Measurements from ENCODE around the gene PDPN.

The PDPN gene

DNA sequence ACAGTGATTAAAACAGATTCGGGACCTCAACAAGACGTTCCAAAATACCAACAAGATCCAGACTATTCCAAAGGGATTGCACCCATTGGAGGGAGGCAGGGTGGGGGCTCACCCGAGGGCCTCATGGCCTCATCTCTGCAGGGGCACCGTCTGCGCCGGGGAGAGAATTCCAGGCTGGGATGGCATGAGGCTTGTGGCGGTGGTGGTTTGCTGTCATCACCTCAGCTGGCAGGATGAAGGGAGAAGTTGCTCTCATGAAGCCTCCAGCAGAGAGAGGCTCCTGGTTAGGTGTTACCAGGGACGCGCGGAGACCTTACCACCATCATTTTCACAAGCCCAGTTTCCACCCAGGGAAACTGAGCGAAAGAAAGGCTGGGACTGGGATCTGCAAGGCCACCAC, 6.7 kb upstream of the PDPN start:
- no peak for DNase-seq (ENCODE audit: low read depth in 2 of 3, low spot score in 2 of 3)

DNA sequence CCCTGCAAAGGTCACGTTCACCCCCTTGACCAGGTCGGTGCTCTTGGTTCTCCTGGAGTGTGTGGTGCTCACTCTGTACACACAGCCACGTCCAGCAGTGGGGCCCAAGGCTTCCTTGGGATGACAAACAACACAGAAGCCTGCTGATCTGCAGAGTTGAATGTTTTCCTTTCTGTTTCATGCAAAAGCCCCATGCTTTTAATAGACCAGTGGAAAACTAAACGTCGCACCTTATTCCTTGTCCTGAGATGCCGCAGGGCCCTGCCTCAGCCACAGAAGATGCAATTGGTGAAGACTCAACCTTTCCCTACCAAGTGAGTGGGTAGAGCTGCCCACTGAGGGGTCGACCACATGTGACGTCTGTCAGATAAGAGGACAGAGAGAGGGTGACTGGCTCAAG, 5.8 kb upstream of the PDPN start:
- no peak for DNase-seq (ENCODE audit: low read depth in 2 of 3, low spot score in 2 of 3)

DNA sequence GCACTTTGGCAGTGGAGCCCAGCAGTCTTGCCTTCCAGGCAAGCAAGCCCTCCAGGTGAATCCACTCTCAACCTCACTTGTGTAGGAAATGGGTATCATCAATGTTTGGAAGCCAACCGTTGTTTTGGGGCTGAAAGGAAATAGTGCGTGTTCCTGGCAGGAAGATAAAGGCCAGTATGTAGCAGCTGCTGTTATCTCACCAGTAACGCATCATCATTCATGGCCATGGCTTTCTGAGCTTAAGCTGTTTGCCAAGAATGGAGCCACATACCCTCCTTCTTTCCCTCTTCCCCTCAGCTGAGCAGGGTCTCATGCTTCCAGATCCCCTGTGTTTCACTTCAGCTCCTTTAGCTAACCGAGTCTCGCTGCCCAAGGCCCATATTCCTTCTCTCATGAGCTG, 2.2 kb upstream of the PDPN start:
- DNase-seq (ENCODE audit: low read depth in 2 of 3, low spot score in 2 of 3) = no peak

DNA sequence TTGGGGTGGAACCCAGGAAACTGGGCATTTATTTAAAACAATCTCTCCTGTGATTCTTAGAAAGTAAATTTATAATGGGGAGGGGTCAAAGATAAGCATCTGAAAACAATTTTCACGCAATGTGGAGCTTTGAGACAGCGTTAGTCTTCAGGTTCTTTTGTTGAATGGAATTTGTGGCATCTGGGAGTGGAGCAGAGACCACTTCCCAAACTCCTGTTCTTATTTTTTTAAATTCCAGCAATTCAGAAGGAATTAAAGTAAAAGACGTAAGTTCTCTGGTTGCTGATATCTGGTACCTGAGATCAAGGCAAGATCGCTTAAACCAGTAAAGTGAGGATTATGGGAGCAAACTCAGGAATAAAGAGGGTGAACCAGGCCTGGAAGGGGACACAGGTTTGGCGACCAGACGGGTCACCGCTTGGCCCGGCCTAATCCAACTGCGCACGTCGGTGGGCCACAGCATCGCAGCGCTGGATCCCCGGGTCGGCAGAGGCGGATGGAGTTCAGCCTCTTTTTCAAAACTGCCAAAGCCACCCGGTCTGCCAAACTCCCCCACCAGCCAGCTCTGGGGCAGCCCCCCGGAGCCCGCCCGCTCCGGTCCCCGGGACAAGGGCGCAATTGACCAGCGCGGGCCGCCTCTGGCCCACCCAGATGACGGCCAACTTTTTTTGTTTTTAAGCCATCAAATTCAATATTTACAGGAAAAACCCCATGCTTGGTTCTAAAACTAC, 754 bp upstream of the PDPN start:
- no peak for DNase-seq (ENCODE audit: low read depth in 2 of 3, low spot score in 2 of 3)

DNA sequence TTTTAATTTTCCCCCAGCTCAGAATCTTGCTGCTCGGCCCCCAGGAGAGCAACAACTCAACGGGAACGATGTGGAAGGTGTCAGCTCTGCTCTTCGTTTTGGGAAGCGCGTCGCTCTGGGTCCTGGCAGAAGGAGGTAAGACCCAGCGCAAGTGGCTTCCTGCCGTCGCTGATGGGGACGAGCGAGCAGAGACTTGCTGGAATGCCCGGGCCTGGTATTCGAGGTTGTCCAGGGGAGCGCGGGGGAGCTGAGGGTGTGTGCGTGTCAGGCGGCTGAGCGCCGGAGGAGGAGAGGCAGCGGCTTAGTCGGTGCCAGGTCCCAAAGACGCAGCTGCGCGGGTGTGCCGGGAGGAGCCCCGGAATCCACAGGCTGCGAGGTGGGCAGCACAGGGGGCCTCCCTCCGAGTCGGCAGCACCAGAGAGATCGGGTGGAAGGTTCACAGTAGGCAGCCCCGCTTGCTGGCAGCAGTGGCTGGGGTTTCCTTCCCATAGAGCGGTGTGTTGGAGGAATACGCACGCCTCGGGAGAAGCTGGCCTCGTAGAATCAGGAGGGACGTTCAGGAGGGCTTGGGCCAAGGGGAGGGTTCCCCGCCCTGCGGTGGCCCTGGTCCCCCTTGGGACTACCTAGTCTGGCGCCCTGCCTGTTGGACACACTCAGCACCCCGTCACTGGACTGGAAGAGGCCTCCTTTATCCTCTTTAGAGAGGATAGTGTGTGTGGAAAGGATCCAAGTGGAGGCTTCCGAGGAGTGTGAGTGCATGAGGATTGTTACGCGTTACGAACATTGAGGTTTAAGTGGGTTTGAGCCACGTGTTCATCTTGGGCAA, 547 bp downstream of the PDPN start:
- DNase-seq (ENCODE audit: low read depth in 2 of 3, low spot score in 2 of 3) = no peak

DNA sequence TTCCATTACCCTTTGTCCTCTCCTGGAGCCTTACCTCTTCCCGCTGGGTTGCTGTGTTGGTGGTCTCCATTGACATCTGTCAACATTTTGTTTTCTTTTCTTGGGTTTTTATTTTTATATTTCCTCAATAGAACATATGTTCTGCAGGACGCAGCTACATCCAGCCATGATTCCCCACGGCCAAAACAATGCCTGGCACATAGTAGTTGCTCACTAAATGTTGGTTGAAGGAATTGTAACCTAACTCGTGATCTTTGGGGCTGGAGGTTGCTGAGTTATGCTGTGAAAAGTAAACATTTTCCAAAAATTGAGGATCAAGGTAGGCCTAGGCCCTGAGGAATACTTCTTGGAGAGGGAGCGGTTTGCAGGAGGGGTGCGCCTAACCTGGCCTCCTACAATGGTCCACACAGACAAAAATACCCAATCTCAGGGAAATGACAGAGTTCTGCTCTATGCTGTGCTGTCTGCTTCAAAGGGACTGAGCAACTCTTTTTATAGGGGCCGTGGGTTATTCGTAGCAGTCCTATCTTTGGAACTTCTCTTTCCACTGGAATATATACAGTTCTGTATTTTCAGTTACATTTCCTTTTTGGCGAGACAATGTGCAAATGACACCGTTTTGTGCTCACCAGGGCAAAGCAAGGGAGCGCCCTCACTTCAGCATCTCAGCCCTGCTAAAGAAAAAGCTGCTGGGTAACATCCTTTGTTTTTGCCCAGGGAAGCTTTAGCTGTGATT, 1.4 kb downstream of the PDPN start:
- DNase-seq (ENCODE audit: low read depth in 2 of 3, low spot score in 2 of 3) = no peak

DNA sequence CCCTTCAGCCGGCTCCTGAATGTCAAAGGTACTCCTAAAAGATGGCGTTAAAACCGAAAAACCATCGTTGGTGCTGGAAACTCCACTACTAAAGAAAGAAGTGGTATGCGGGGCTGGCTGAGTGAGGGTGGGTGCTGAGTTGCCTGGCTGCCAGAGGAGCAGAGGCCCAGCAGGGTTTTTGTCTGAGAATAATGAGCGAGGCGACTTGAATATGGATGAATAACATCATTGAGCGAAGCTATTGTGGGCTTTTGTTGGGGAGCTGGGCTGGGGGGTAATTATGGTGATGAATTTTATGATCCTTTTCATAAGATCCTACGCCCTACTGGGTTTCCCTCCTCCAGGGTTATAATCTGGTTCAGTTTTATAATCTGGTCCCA, 2.0 kb downstream of the PDPN start:
- no peak for DNase-seq (ENCODE audit: low read depth in 2 of 3, low spot score in 2 of 3)

DNA sequence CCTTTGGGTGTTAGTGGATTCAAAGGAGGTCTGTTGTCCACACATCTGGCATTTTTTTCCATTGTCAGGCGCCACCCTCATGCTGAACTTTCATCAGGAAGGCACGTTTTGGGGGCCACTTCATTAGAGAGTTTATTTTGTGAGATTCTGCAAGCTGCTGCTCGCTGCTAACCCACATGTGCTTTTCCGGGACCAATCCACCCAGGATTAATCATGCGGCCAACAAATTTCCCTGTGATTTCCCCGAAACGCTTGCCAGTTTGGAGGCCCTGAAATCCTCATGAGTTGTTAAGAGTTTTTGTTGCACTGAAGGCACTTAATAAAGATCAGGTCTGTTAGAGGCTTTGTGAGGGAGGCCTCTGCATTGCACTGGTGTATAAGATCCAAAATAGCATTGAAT, 2.4 kb downstream of the PDPN start:
- DNase-seq (ENCODE audit: low read depth in 2 of 3, low spot score in 2 of 3) = no peak

DNA sequence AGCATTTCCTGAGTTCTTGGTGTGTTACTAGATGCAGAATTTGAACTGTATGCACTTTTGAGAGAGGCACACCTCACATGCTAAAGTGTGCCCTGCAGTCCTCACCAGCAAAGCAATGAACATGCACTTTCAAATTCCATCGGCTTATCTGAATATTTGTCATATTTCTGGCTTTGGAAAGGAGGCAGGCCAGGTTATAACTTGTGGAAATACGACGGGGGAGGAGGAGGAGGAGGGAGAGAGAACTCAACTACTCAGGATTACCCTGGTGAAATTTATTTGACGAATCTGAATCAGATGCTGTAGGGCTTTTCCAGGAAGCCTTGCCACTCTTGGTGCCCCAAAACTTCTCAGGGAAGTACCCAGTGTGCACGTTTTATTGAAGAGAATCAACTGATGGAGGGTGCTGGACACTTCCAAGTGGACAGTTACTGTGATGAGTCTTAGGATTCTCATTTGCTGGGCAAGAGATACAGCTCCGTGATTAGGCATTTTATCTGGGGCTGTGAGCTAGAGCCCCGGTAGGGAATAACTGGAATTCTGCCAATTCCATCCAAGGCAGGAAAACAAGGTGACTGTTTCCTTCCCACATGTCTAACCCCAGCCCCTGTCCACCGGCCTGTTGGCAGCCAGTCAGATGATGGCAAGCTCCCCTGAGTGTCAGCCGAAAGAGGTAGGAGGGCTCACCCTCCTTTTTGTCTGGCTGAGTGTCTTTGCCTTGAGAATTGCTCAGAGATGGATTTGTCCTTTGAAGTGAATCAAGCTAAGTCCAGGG, 3.8 kb downstream of the PDPN start:
- DNase-seq (ENCODE audit: low read depth in 2 of 3, low spot score in 2 of 3) = no peak

DNA sequence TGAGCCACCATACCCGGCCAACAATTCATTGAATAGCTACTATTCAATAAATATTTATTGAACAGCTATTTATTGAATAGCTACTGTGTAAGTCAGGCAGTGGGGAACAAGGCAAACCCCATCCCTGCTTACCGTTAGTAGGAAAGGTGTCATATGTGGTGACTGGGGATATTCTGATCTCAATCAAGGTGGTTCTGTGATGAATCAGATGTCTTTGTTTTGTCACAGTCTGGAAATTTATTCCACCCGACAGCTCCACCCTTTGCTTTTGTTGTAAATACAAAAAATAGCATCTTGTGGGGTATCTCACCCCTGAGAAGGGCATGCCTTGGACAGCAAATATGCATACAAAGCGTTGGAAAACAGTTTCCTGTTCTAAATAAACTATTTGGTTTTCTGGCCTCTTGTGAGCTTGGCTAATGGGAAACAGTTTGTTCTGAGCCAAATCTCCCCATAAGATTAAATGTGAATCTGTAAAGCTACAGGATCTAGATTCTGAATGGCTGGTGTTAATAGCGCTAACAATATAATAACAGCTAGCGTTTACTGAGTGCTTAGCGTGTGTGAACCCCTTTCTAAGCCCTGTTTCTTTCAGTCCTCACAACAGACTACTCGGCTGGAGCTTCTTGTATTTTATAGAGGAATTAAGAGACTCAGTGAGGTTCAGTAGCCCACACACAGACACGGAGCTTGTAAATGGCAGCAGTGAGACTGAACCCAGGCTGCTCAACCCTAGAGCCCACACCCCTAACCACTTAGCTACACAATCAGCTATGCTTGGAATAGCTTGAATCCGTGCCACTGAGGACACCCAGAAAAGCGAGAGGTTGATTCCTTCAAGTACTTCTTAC, 5.5 kb downstream of the PDPN start:
- DNase-seq (ENCODE audit: low read depth in 2 of 3, low spot score in 2 of 3) = no peak

DNA sequence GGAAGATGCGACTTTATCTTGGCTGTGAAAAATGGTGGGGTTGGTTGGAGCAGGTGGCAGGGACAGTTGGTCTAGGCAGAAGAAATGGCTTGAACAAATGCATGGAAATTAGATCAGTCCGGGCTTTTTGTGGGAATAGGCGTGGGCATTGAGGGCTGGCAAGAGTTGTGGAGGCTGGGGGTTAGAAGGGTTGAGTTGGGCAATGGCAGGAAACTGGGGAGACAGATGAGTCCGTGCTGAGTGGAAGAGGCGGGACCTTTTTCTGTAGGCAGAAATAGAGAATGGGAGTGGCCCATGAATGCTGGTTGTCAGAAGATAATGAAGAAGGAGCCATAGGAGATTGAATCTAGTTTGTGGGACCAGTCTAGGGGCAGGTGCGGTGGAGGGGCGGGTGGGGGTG, 6.9 kb downstream of the PDPN start:
- DNase-seq (ENCODE audit: low read depth in 2 of 3, low spot score in 2 of 3) = no peak

DNA sequence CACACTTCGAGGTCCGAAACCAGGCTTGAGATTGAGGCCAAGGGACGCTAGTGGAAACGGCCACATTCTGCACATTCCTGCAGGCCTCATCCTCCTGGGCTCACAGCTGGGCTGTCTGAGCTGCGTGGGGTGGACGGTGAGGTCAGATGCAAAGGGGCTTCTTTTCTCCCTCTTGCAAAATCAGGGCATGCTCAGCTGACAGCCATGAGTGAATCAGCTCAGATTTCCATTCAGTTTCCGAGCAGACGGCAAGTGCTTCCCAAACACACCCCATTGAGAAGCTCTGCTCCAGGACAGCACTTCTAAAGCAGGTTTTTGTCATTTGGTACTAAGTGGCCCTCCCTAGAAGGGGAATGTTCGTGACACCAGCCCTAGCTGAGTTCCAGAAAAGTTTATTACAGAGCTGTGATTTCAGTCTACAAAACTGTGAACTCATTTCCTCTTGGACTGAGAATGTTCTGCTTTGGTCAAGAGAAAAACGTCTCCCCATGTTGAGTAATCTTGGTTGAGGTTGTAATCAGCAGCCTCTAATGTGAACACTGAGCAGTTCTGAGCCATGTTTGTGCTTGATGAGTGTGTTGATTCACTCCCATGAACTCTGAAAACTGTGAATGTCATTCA, 10.0 kb downstream of the PDPN start:
- DNase-seq (ENCODE audit: low read depth in 2 of 3, low spot score in 2 of 3) = no peak

DNA sequence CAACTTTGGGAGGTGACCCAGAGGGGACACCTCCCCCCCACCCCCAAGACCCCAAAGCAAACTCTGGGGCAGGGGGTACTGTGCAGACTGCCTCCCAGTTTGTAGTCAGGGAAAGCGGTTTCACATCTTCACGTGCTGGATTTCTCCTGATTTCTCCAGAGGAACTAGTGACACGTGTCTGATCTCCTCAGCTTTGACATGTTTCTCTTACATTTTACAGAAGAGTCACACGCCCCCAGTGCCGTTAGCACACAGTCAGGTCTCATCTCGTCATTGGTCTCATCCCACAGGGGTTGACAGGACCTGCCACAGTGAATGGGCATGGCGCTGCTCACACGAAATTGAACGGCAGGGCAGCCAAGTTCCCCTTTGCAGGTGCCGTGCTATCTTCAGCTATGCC, 11.8 kb downstream of the PDPN start:
- DNase-seq (ENCODE audit: low read depth in 2 of 3, low spot score in 2 of 3) = no peak

DNA sequence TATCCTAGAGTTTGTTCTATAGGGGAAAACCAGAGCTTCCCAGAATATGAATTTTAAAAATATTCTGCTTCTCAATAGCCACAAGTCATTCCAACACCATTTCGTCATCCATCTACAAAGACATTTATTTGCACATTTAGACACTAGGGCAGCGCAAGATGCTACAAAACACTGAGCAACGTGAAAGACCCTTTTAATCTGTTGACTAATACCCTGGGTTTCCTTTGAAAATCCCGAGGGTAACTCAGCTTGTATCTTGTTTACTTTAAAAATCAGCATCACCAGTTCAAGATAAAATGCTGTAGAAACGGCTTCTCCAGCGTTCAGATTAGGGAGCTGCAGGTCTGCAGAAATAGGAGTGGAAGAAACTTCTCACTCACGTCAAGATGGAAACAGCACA, 13.5 kb downstream of the PDPN start:
- DNase-seq (ENCODE audit: low read depth in 2 of 3, low spot score in 2 of 3) = no peak

DNA sequence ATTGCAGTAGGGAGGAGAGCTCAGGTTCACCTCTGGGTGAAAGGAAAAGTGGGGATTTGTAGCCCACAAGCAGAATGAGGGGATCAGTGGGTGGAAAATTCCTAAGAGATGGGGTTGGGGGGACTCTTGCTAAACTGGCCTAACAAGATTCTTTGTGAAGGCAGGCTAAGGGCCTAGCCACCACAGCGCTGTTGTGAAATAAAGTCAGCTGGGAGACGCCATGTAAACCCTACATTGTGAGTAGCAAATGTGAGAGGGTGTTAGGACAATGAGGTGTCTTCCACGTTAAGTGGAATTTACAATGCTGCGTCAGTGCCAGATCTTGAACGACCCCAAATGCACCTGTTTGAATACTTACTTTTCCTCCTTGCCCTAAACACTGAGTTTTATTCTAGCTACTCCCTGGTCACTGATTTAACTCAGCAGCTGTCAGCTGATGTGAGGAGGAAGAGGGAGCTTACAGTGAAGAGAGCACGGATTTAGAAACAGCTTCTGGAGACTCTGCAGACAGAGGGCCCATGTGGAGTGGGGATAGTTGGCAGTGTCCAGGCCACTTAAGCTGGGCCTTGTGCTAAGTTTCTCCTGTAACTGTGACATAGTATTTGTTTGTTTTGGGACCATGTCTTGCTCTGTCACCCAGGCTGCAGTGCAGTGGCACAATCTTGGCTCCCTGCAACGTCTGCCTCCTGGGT, 17.3 kb downstream of the PDPN start:
- DNase-seq (ENCODE audit: low read depth in 2 of 3, low spot score in 2 of 3) = no peak

DNA sequence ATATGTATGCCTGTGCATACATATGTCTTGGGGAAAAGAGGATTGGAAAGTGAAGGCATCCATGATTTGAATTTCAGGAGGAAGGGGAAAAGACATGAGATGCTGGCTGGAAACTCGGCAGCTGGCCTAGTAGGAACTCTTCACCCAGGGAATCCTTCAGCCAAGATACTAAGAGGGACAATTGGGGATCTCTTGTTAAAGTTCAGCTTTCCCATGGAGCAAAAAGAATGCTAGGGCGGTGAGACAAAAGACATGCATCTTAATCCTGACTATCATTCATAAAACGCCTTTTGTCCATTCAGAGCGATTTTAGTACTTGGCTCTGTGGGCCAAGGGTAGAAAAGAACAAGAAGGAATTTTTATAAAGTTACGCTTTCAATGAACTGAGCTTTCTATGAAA, 20.5 kb downstream of the PDPN start:
- no peak for DNase-seq (ENCODE audit: low read depth in 2 of 3, low spot score in 2 of 3)

DNA sequence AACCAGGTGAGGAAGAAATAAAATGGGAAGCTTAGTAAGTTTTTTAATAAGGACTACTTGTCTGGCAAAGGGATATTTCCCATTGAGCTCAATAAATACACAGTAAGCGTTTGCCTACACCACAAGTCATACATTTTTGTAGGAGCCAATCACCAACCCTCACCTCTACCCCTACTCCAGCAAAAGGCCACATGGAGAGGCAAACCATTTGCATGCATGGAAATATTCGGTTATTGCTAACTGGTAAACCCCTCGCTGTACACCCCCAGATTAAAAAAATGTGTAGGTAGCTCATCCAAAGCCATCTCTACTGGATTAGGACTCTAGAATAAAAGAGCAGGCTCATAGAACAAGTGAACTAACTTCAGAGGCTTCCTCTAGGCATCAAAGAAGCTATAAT, 21.1 kb downstream of the PDPN start:
- no peak for DNase-seq (ENCODE audit: low read depth in 2 of 3, low spot score in 2 of 3)

DNA sequence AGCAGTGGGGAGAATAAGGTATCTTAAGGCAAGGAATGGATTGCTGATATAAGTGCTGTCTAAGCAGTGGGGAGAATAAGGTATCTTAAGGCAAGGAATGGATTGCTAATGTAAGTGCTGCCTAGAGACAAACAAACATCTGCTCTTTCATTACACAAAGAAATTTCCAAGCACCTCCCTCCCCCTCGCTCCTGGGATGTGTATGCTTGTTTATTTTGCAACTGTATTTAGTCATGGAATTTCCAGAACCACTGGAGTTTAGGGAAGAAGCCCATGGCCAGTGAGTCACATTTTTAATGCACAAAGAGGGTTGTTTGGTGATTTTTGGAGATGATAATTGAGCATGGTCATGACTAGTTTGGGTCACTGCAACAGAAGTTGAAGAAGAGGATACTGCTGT, 21.5 kb downstream of the PDPN start:
- DNase-seq (ENCODE audit: low read depth in 2 of 3, low spot score in 2 of 3) = no peak

DNA sequence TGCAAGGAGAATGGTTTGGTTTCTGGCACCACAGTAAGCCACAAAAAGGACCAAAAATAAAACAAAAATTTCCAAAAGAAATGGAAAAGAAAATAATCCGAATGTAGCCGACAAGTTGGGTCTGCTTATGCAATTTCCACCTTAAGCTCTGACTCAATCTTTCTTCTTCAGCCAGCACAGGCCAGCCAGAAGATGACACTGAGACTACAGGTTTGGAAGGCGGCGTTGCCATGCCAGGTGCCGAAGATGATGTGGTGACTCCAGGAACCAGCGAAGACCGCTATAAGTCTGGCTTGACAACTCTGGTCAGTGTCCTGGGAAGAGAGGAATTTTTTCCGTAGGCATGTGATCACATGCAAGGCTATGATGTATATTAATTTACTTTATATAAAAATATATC, 23.4 kb downstream of the PDPN start:
- no peak for DNase-seq (ENCODE audit: low read depth in 2 of 3, low spot score in 2 of 3)

All from activated CD8-positive, alpha-beta memory T cell treated with anti-CD3 and anti-CD28 coated beads for 48 hours (primary cell).